HTERT RPE-1 (cell line): Measurements from ENCODE around the gene ZNF804A.
"Not testable (repeated sequence)": the region's sequence is repeated elsewhere in the genome, so short reads cannot be mapped to it uniquely, and the experiment has no call there.

Source experiments
- in situ Hi-C: fragments of 300-500 bp; cut with MboI; formaldehyde crosslinking; loops from 4 replicates; pipeline ENCODE4 v1.14.3; 2020; ENCODE audit warnings: low sequenced_read_pairs

The ZNF804A gene

GRCh38 chr2:184814421-184814820 is 216.1 kb downstream of the ZNF804A start:
- in situ Hi-C loops = no loop called here

- in situ Hi-C loops = no loop called here
These were observed 217.5 kb downstream of the ZNF804A start for GRCh38 chr2:184815824-184816223.

GRCh38 chr2:184824597-184824996 is 226.3 kb downstream of the ZNF804A start:
- in situ Hi-C loops = no loop called here

- in situ Hi-C loops = no loop called here
These were observed 232.2 kb downstream of the ZNF804A start for GRCh38 chr2:184830531-184830930.

GRCh38 chr2:184834699-184835397 is 236.5 kb downstream of the ZNF804A start:
- in situ Hi-C loops = no loop called here

GRCh38 chr2:184835398-184835715 is 237.0 kb downstream of the ZNF804A start:
- in situ Hi-C loops = no loop called here

GRCh38 chr2:184847331-184847730 is 249.0 kb downstream of the ZNF804A start:
- in situ Hi-C loops = no loop called here

- in situ Hi-C loops = no loop called here
These were observed 251.2 kb downstream of the ZNF804A start for GRCh38 chr2:184849516-184849915.

- in situ Hi-C loops = no loop called here
These were observed 253.2 kb downstream of the ZNF804A start for GRCh38 chr2:184851576-184851975.

GRCh38 chr2:184859187-184859586 is 260.9 kb downstream of the ZNF804A start:
- in situ Hi-C loops = no loop called here

- in situ Hi-C loops = no loop called here
These were observed 262.4 kb downstream of the ZNF804A start for GRCh38 chr2:184860744-184861143.

GRCh38 chr2:184875212-184875611 is 276.9 kb downstream of the ZNF804A start:
- in situ Hi-C loops = no loop called here

GRCh38 chr2:184875911-184876310 is 277.6 kb downstream of the ZNF804A start:
- in situ Hi-C loops = no loop called here

- in situ Hi-C loops = no loop called here
These were observed 279.6 kb downstream of the ZNF804A start for GRCh38 chr2:184877909-184878308.

GRCh38 chr2:184879671-184880070 is 281.3 kb downstream of the ZNF804A start:
- in situ Hi-C loops = no loop called here

GRCh38 chr2:184886585-184886984 is 288.3 kb downstream of the ZNF804A start:
- in situ Hi-C loops = not testable (repeated sequence)

- in situ Hi-C loops = no loop called here
These were observed 292.0 kb downstream of the ZNF804A start for GRCh38 chr2:184890311-184890710.

GRCh38 chr2:184904991-184905390 is 306.7 kb downstream of the ZNF804A start:
- in situ Hi-C loops = no loop called here

- in situ Hi-C loops = no loop called here
These were observed 307.8 kb downstream of the ZNF804A start for GRCh38 chr2:184906160-184906559.

- in situ Hi-C loops = no loop called here
These were observed 308.4 kb downstream of the ZNF804A start for GRCh38 chr2:184906709-184907108.

GRCh38 chr2:184908966-184909365 is 310.6 kb downstream of the ZNF804A start:
- in situ Hi-C loops = no loop called here

- in situ Hi-C loops = no loop called here
These were observed 322.2 kb downstream of the ZNF804A start for GRCh38 chr2:184920451-184920965.

- in situ Hi-C loops = no loop called here
These were observed 323.3 kb downstream of the ZNF804A start for GRCh38 chr2:184921676-184922075.
